ENCODE results near the gene ERBB4. TPM values are rescaled to one million over a fixed set of nuclear protein-coding genes. Genes with fewer than 3 reads are reported as not detected.

Gene ERBB4
- total RNA-seq, 1 experiment from 2014 or later, result 0.04 TPM

- no peaks in the 10 kb centered on the region for H3K36me3 Mint-ChIP-seq (ENCODE audit: insufficient read depth in 1 of 3, low read depth in 3 of 3)
- no peaks in the 10 kb centered on the region for H3K79me2 ChIP-seq (ENCODE audit: insufficient read depth, low read length)
- H4K5ac ChIP-seq (ENCODE audit: insufficient read length, low read depth, low read length), result no peak overlapping the region
- H3K27ac Mint-ChIP-seq, result no peak overlapping the region
- no peaks in the 10 kb centered on the region for H3K9me3 Mint-ChIP-seq
- no peak overlapping the region for H2BK120ac ChIP-seq (ENCODE audit: low read depth, low read length, poor library complexity, severe bottlenecking)
- no peak overlapping the region for H2AFZ ChIP-seq (ENCODE audit: low read length)
- H3K56ac ChIP-seq (ENCODE audit: insufficient read length, low read depth, low read length), result no peak overlapping the region
- no peak overlapping the region for H3K23ac ChIP-seq (ENCODE audit: insufficient read length, low read depth, low read length)
- H3K18ac ChIP-seq (ENCODE audit: insufficient read length, low read depth, low read length), result no peak overlapping the region
- H2AK5ac ChIP-seq (ENCODE audit: insufficient read length, low read length), result no peak overlapping the region
- H3K4me2 ChIP-seq (ENCODE audit: insufficient read depth, insufficient read length, low read length), result no peak overlapping the region
- no peaks in the 10 kb centered on the region for H3K79me1 ChIP-seq (ENCODE audit: insufficient read depth, low read depth, low read length, poor library complexity, severe bottlenecking)
- no peak overlapping the region for H4K91ac ChIP-seq (ENCODE audit: insufficient read length, low read depth, low read length)
- H2BK5ac ChIP-seq (ENCODE audit: insufficient read length, low read length), result no peak overlapping the region
- no peak overlapping the region for H2BK15ac ChIP-seq (ENCODE audit: low read depth, low read length)
- H3K9ac ChIP-seq (ENCODE audit: extremely low read depth, insufficient read length, low read length), result no peak overlapping the region
- no peak overlapping the region for H2BK12ac ChIP-seq (ENCODE audit: insufficient read length, low read depth, low read length)
- WGBS (ENCODE audit: extremely low coverage, insufficient read length, low lambda C conversion rate), result no CpG with 5 or more reads among the region's 1 CpG
- H2BK20ac ChIP-seq (ENCODE audit: low read depth, low read length, poor library complexity, severe bottlenecking), result no peak overlapping the region
- no peaks in the 10 kb centered on the region for H4K20me1 ChIP-seq (ENCODE audit: control insufficient read depth, insufficient read depth, insufficient read length)
- peaks cover 3% of the 10 kb centered on the region for H3K4me1 ChIP-seq (ENCODE audit: insufficient read depth, low read length)
- peaks cover 14 to 15% of the 10 kb centered on the region in 2 experiments for H3K4me1 Mint-ChIP-seq
- no peak for DNase-seq
- no peak overlapping the region for H3K14ac ChIP-seq (ENCODE audit: insufficient read depth, low read length)
- no peaks in the 10 kb centered on the region for H3K27me3 ChIP-seq (ENCODE audit: insufficient read depth, low read length)
- no peaks in the 10 kb centered on the region for H3K23me2 ChIP-seq (ENCODE audit: insufficient read length, low read depth, low read length, poor library complexity, severe bottlenecking)
- no peak overlapping the region for H3K27ac ChIP-seq (ENCODE audit: insufficient read length, low read depth, low read length)
- no peak overlapping the region for H3K4ac ChIP-seq (ENCODE audit: low read depth, low read length)
- H3T11ph ChIP-seq (ENCODE audit: low read length), result no peak overlapping the region
- no peak for TF ChIP-seq CTCF (conservative IDR thresholded peaks at IDR 0.05)
- no peaks in the 10 kb centered on the region for H3K27me3 Mint-ChIP-seq (ENCODE audit: low read depth)
- no peak overlapping the region for H3K4me3 Mint-ChIP-seq
- no peaks in the 10 kb centered on the region for H3K9me3 ChIP-seq (ENCODE audit: control insufficient read depth, low read depth, low read length)
- H4K8ac ChIP-seq (replicated peaks; ENCODE audit: insufficient read length, low read depth, low read length), result no peak overlapping the region
Observed at GRCh38 chr2:211436182-211436581, 1102.4 kb downstream of the ERBB4 start.

Data from H9 (cell line).